K562 (cell line): Measurements from ENCODE around the gene SDCBP2. TPM values are rescaled to one million over a fixed set of nuclear protein-coding genes. Genes with fewer than 3 reads are reported as not detected.

ENCODE experiments used
- CREBBP ChIP-seq: IDR thresholded peaks from one replicate; pipeline ENCODE4 v1.6.1; 2012; ENCODE audit warnings: low read depth, mild to moderate bottlenecking, control low read depth, inconsistent platforms, low read length
- GTF2F1 ChIP-seq: IDR thresholded peaks from 2 replicates; pipeline ENCODE4 v1.6.1; 2011; ENCODE audit warnings: low read depth, low read length, improper control_type of control experiment
- HBP1 ChIP-seq: fragments of 450-650 bp; formaldehyde crosslinking; IDR thresholded peaks from 2 replicates; pipeline ENCODE4 v1.4.0; 2022; ENCODE audit warnings: missing genetic modification characterization
- HDAC2 ChIP-seq: fragments of 450-650 bp; IDR thresholded peaks from 2 replicates; pipeline ENCODE4 v1.6.1; 2016; ENCODE audit warnings: mild to moderate bottlenecking
- NUFIP1 ChIP-seq: fragments of 450-650 bp; IDR thresholded peaks from 2 replicates; pipeline ENCODE4 v1.6.1; 2018; ENCODE audit not compliant: partially characterized antibody
- POLR2H ChIP-seq: IDR thresholded peaks from 2 replicates; pipeline ENCODE4 v1.6.1; 2016; ENCODE audit warnings: missing genetic modification characterization, low read depth, mild to moderate bottlenecking, control low read depth, missing compliant biosample characterization, moderate library complexity
- REST ChIP-seq, 2 experiments: fragments of 450-650 bp; formaldehyde crosslinking in 1 of 2; IDR thresholded peaks; 2 replicates each; pipeline versions ENCODE4 v1.4.0 to v1.6.1; 2014 to 2020; ENCODE audit warnings: mild to moderate bottlenecking in 2 of 2, borderline replicate concordance in 1 of 2, low read depth in 1 of 2
- SRSF7 ChIP-seq: fragments of 200-400 bp; formaldehyde crosslinking; optimal IDR thresholded peaks from 2 replicates; pipeline ENCODE3; 2017; ENCODE audit warnings: mild to moderate bottlenecking, low read depth, low read length
- SUPT5H ChIP-seq: fragments of 450-650 bp; IDR thresholded peaks from 2 replicates; pipeline ENCODE4 v1.6.1; 2016
- ZBTB34 ChIP-seq: fragments of 250-450 bp; sonication (Bioruptor Pico); IDR thresholded peaks from 2 replicates; pipeline ENCODE4 v1.8.0; 2021; ENCODE audit warnings: mild to moderate bottlenecking, moderate library complexity
- ZKSCAN1 ChIP-seq: fragments of 150-350 bp; IDR thresholded peaks from 2 replicates; pipeline ENCODE4 v1.6.1; 2016; ENCODE audit warnings: low read depth, low read length
- ZMIZ1 ChIP-seq, 2 experiments: fragments of 150-350 bp in 1 of 2; IDR thresholded peaks; 2 replicates each; pipeline ENCODE4 v1.6.1; 2012 to 2016; ENCODE audit warnings: low read depth in 2 of 2, low read length in 2 of 2, mild to moderate bottlenecking in 1 of 2, moderate library complexity in 1 of 2
- polyA plus RNA-seq, 8 experiments: library from polyadenylated mRNA; depleted of rRNA in 4 of 8; stranded (reverse) in 5 of 8; unstranded in 3 of 8; fragments of >200 nt; fragmentation: Nextera tagmentation in 2 of 8; fragmentation: Illumina TruSeq in 1 of 8; extraction: Ambion mirVana in 2 of 8; extraction: Trizol in 1 of 8; gene quantifications; 2 replicates each; pipeline versions ENCODE4 v1.2.1 to v1.2.3, GENCODE V29; 2011 to 2014; ENCODE audit warnings: inconsistent platforms in 1 of 8, missing spikeins in 1 of 8
- total RNA-seq, 7 experiments: library from RNA; depleted of rRNA in 6 of 7; stranded (reverse); fragments of >200 nt in 6 of 7; fragmentation: Illumina TruSeq in 2 of 7; extraction: Trizol in 2 of 7; gene quantifications; 2 replicates each; pipeline versions ENCODE4 v1.2.1 to v1.2.3, GENCODE V29; 2011 to 2021; ENCODE audit warnings: low replicate concordance in 1 of 7

SDCBP2 gene
- total and polyA plus RNA-seq, 9 of the 15 experiments (the other 6 are each of a cell fraction or from before 2014, with no cell fraction given), result 0.06 to 1.2 (median 0.80) TPM

GRCh38 chr20:1325173-1326030 lies 3.5 kb downstream of the SDCBP2 start (continued):
- TF ChIP-seq ZMIZ1 (IDR thresholded peaks at IDR 0.05; ENCODE audit: low read depth in 2 of 2, low read length in 2 of 2), result 0 out of 4 replicates have a peak, but pooled peaks of 1 of the 2 experiments have one; percentile 29
- TF ChIP-seq HDAC2, result peak; percentile 23; the same call in 1 of the 2 replicates
- TF ChIP-seq SRSF7, result no peak
- TF ChIP-seq NUFIP1, result no peak
- TF ChIP-seq CREBBP, result no peak
- no peak for TF ChIP-seq ZBTB34 (CRISPR knock-in tag)
- TF ChIP-seq ZKSCAN1, result no peak
- TF ChIP-seq GTF2F1, result peak; percentile 59; the same call in 1 of the 2 replicates
- peak; percentile 81 for TF ChIP-seq POLR2H (tag)
- peak; percentile 68 for TF ChIP-seq REST (IDR thresholded peaks at IDR 0.05; ENCODE audit: borderline replicate concordance)
- no peak for TF ChIP-seq REST (CRISPR knock-in tag; IDR thresholded peaks at IDR 0.05; ENCODE audit: low read depth)
- TF ChIP-seq HBP1, result no peak
- TF ChIP-seq SUPT5H, result peak; percentile 91
